Measurements from ENCODE around the gene SMYD3. TPM values are rescaled to one million over a fixed set of nuclear protein-coding genes. Genes with fewer than 3 reads are reported as not detected.

The SMYD3 gene
- total and polyA plus RNA-seq, 2 donors (not counting 3 experiments of a cell fraction or from before 2014, with no cell fraction given) = 16.0 to 32.1 TPM

- Histone ChIP-seq H4K20me1 (replicated peaks; ENCODE audit: control insufficient read depth, extremely low read depth, insufficient read depth, low read length) (no peaks in the 10 kb centered on the region), H3K9ac (replicated peaks; ENCODE audit: extremely low read depth, insufficient read depth, low read length) (no peak overlapping the region), H3K9me1 (replicated peaks; ENCODE audit: control insufficient read depth, extremely low read depth, insufficient read depth, low read length) (no peaks in the 10 kb centered on the region), H3K4me2 (ENCODE audit: insufficient read depth, low read length) (no peak overlapping the region), H3K27me3 (ENCODE audit: control insufficient read depth in 2 of 2, insufficient read depth in 2 of 2, low read length in 2 of 2) (no peaks in the 10 kb centered on the region), H2AFZ (ENCODE audit: low read depth, low read length) (no peak overlapping the region), H3K9me3 (replicated peaks; ENCODE audit: control insufficient read depth, insufficient read depth, low read length) (no peaks in the 10 kb centered on the region), H3K79me2 (ENCODE audit: control insufficient read depth, insufficient read depth, low read length) (no peaks in the 10 kb centered on the region), H3K27ac (ENCODE audit: insufficient read depth, low read depth, low read length) (no peak overlapping the region), H3K4me3 (replicated peaks in 1 of 3; ENCODE audit: insufficient read depth in 1 of 3, low read depth in 1 of 3, low read length in 3 of 3) (no peak overlapping the region), H3K4me1 (ENCODE audit: control insufficient read depth, extremely low read depth, insufficient read depth, low read length) (no peaks in the 10 kb centered on the region), H3K36me3 (ENCODE audit: control insufficient read depth in 2 of 2, extremely low read depth in 1 of 2, insufficient read depth in 2 of 2, low read length in 2 of 2) (no peaks in the 10 kb centered on the region)
- intact Hi-C loops (cut with micrococcal nuclease) = no loop called here
- TF ChIP-seq EZH2 (IDR thresholded peaks at IDR 0.05; ENCODE audit: borderline replicate concordance, low read depth, low read length, severe bottlenecking) (no peak), MYC (IDR thresholded peaks at IDR 0.05; ENCODE audit: low read depth, low read length) (no peak), POLR2AphosphoS5 (IDR thresholded peaks at IDR 0.05; ENCODE audit: insufficient read depth, low read depth, low read length) (no peak), CTCF (IDR thresholded peaks at IDR 0.05; ENCODE audit: extremely low read depth in 1 of 2, insufficient read depth in 1 of 2, low read depth in 1 of 2, low read length in 2 of 2) (no peak), POLR2A (IDR thresholded peaks at IDR 0.05; ENCODE audit: low read depth, low read length) (no peak), JUN (IDR thresholded peaks at IDR 0.05; ENCODE audit: borderline replicate concordance, insufficient read depth, insufficient read length, low read depth) (no peak), GATA2 (IDR thresholded peaks at IDR 0.05; ENCODE audit: insufficient read depth, insufficient read length, low read depth, low read length) (no peak), FOS (IDR thresholded peaks at IDR 0.05; ENCODE audit: borderline replicate concordance, insufficient read depth, low read length) (no peak)
- TF ChIP-seq, protein P1, sequence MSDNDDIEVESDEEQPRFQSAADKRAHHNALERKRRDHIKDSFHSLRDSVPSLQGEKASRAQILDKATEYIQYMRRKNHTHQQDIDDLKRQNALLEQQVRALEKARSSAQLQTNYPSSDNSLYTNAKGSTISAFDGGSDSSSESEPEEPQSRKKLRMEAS (IDR thresholded peaks at IDR 0.05; ENCODE audit: insufficient read depth, insufficient read length) = no peak
- dilution Hi-C loops (cut with MboI; ENCODE audit: extremely low pct_ligation_motif_present, low sequenced_read_pairs) = no loop called here
- no TSS peak for BruUV-seq (replicated peaks)
- ChIA-PET POLR2A (no interaction called here), CTCF (no interaction called here)
- FAIRE-seq (no peak), DNase-seq (ENCODE audit: low read depth, low spot score) (no peak)
Observed at GRCh38 chr1:246428542-246429308, 78.4 kb downstream of the SMYD3 start.
